OCI-LY7 (cell line): ENCODE data around the gene THUMPD1. TPM values are rescaled to one million over a fixed set of nuclear protein-coding genes. Genes with fewer than 3 reads are reported as not detected.
"Not testable (repeated sequence)": the region's sequence is repeated elsewhere in the genome, so short reads cannot be mapped to it uniquely, and the experiment has no call there.

Source experiments
- BruUV-seq: library from RNA; stranded (reverse); fragments of 400-500 nt; replicated peaks from 2 replicates; lab custom pipeline; 2021; lab: Mats Ljungman, UMichigan
- CTCF ChIA-PET: fragments of 300-600 bp; sonication (Branson Sonifier 250); formaldehyde crosslinking; loops from one replicate; lab custom pipeline; 2022; ENCODE audit warnings: antibody characterized with exemption; ENCODE audit not compliant: unreplicated experiment; lab: Charles Lee
- POLR2A ChIA-PET: fragments of 300-600 bp; sonication (Branson Sonifier 250); formaldehyde crosslinking; loops from one replicate; lab custom pipeline; 2022; ENCODE audit warnings: antibody characterized with exemption; lab: Charles Lee
- DNase-seq: peaks from one replicate; pipeline ENCODE4 v3.0.0-alpha.2; 2015; ENCODE audit warnings: low spot score
- H2AFZ ChIP-seq: fragments of 200-600 bp; sonication (generic), shearing (Covaris generic); 2 replicates; pipeline ENCODE4 v1.6.1; 2014; ENCODE audit warnings: mild to moderate bottlenecking, antibody characterized with exemption, low read length, moderate library complexity
- H3K27ac ChIP-seq: fragments of 200-600 bp; sonication (generic); 2 replicates; pipeline ENCODE4 v1.5.1; 2014; ENCODE audit warnings: mixed run types, low read depth, mild to moderate bottlenecking, moderate library complexity, low read length, inconsistent platforms; ENCODE audit not compliant: poor library complexity, severe bottlenecking
- H3K36me3 ChIP-seq: fragments of 200-600 bp; sonication (generic); 2 replicates; pipeline ENCODE4 v1.6.1; 2014; ENCODE audit warnings: mild to moderate bottlenecking, antibody characterized with exemption, low read length, moderate library complexity, mixed read lengths; ENCODE audit not compliant: insufficient read depth
- H3K4me1 ChIP-seq: fragments of 200-600 bp; sonication (generic); 2 replicates; pipeline ENCODE4 v1.5.1; 2014; ENCODE audit warnings: mild to moderate bottlenecking, low read length; ENCODE audit not compliant: insufficient read depth, poor library complexity, severe bottlenecking
- H3K4me2 ChIP-seq: fragments of 200-600 bp; sonication (generic); 2 replicates; pipeline ENCODE4 v1.6.1; 2014; ENCODE audit warnings: mild to moderate bottlenecking, low read length
- H3K4me3 ChIP-seq: fragments of 200-600 bp; sonication (generic); 2 replicates; pipeline ENCODE4 v1.5.1; 2014; ENCODE audit warnings: mild to moderate bottlenecking, low read depth, low read length; ENCODE audit not compliant: poor library complexity, severe bottlenecking
- H3K79me2 ChIP-seq: fragments of 200-600 bp; sonication (generic); 2 replicates; pipeline ENCODE4 v1.6.1; 2016; ENCODE audit warnings: low read depth, mild to moderate bottlenecking, low read length, moderate library complexity, mixed read lengths; ENCODE audit not compliant: insufficient read depth
- H3K9me2 ChIP-seq: fragments of 200-600 bp; sonication (generic); 2 replicates; pipeline ENCODE4 v1.6.1; 2016; ENCODE audit warnings: mild to moderate bottlenecking, low read length, mixed read lengths; ENCODE audit not compliant: insufficient read depth
- H3K9me3 ChIP-seq: fragments of 200-600 bp; sonication (generic); 2 replicates; pipeline ENCODE4 v1.6.1; 2014; ENCODE audit warnings: mild to moderate bottlenecking, mixed run types, low read length, mixed read lengths
- H4K20me1 ChIP-seq: fragments of 200-600 bp; sonication (generic); 2 replicates; pipeline ENCODE4 v1.6.1; 2014; ENCODE audit warnings: mild to moderate bottlenecking, antibody characterized with exemption, low read length, moderate library complexity, mixed read lengths; ENCODE audit not compliant: insufficient read depth
- CTCF ChIP-seq: fragments of 200-600 bp; sonication (generic); conservative IDR thresholded peaks from 2 replicates; pipeline ENCODE4 v1.5.1; 2014; ENCODE audit warnings: mild to moderate bottlenecking, antibody characterized with exemption, low read length, moderate library complexity, mixed read lengths
- EZH2phosphoT487 ChIP-seq: fragments of 200-600 bp; sonication (generic); IDR thresholded peaks from 2 replicates; pipeline ENCODE4 v1.6.1; 2018; ENCODE audit warnings: low read depth, borderline replicate concordance, mild to moderate bottlenecking, mixed run types, antibody characterized with exemption, low read length, moderate library complexity, mixed read lengths
- intact Hi-C: fragments of 100-400 bp; cut with micrococcal nuclease; formaldehyde crosslinking; loops from one replicate; pipeline ENCODE4 v1.10.0; 2022; ENCODE audit not compliant: unreplicated experiment
- total RNA-seq, 2 experiments: library from RNA; depleted of rRNA in 1 of 2; stranded (reverse); fragments of >200 nt in 1 of 2; shearing (Covaris generic) in 1 of 2; gene quantifications; 2 replicates each; pipeline ENCODE4 v1.2.3, GENCODE V29; 2014 to 2022

THUMPD1 gene
- total RNA-seq, 2 experiments from 2014 or later: 48.2 to 48.3 TPM

- H3K4me1 ChIP-seq: no peaks in the 10 kb centered on the region
- H3K36me3 ChIP-seq: peaks cover 6% of the 10 kb centered on the region; the same call in 1 of the 2 replicates
- no TSS peak for BruUV-seq
- H3K79me2 ChIP-seq: no peaks in the 10 kb centered on the region
- no peak overlapping the region for H3K4me3 ChIP-seq
- intact Hi-C loops: no loop called here
- no peak for DNase-seq
- H3K9me2 ChIP-seq: no peaks in the 10 kb centered on the region
- TF ChIP-seq CTCF: no peak
- no peak for TF ChIP-seq EZH2phosphoT487
- CTCF ChIA-PET: no interaction called here
- H2AFZ ChIP-seq: no peak overlapping the region
- POLR2A ChIA-PET: no interaction called here
- H3K27ac ChIP-seq: no peak overlapping the region
- no peaks in the 10 kb centered on the region for H4K20me1 ChIP-seq
- H3K4me2 ChIP-seq: no peak overlapping the region
- H3K9me3 ChIP-seq: no peaks in the 10 kb centered on the region
Measured at GRCh38 chr16:20726661-20727060, 15.0 kb downstream of the THUMPD1 start.

GRCh38 chr16:20720251-20720650 is 21.4 kb downstream of the THUMPD1 start:
- Histone ChIP-seq H3K27ac (no peak overlapping the region), H3K36me3 (no peaks in the 10 kb centered on the region), H3K4me3 (no peak overlapping the region), H3K4me2 (no peak overlapping the region), H3K79me2 (no peaks in the 10 kb centered on the region), H2AFZ (no peak overlapping the region), H3K4me1 (no peaks in the 10 kb centered on the region), H3K9me3 (no peaks in the 10 kb centered on the region), H4K20me1 (no peaks in the 10 kb centered on the region), H3K9me2 (no peaks in the 10 kb centered on the region)
- no TSS peak for BruUV-seq
- DNase-seq: no peak
- POLR2A ChIA-PET: no interaction called here
- CTCF ChIA-PET: no interaction called here
- intact Hi-C loops: no loop called here
- no peak for TF ChIP-seq EZH2phosphoT487
- no peak for TF ChIP-seq CTCF

- DNase-seq, H4K20me1 ChIP-seq, intact Hi-C loops, H3K36me3 ChIP-seq, H3K27ac ChIP-seq, H3K4me1 ChIP-seq, BruUV-seq, H3K9me2 ChIP-seq, H2AFZ ChIP-seq, H3K4me2 ChIP-seq, POLR2A ChIA-PET, H3K79me2 ChIP-seq, CTCF ChIA-PET, H3K9me3 ChIP-seq, H3K4me3 ChIP-seq: not testable (repeated sequence)
Measured at GRCh38 chr16:20717718-20718117, 23.9 kb downstream of the THUMPD1 start.
